Activated CD8-positive, alpha-beta memory T cell treated with anti-CD3 and anti-CD28 coated beads for 24 hours (primary cell): ENCODE data around the gene PLCG1.
A peak's percentile ranks its signal among the peaks of the same experiment; 100 is the strongest.

Experiments
- DNase-seq: peaks from one replicate; pipeline ENCODE4 v3.0.0-alpha.2; 2020

The PLCG1 gene

GRCh38 chr20:41182296-41183212, 45.2 kb downstream of the PLCG1 start:
- DNase-seq = peak; percentile 52

GRCh38 chr20:41183391-41183790, 46.0 kb downstream of the PLCG1 start:
- DNase-seq = peak; percentile 50

- DNase-seq = no peak
Measured at GRCh38 chr20:41183831-41184230, 46.5 kb downstream of the PLCG1 start.

- no peak for DNase-seq
Measured at GRCh38 chr20:41185013-41185757, 47.8 kb downstream of the PLCG1 start.

GRCh38 chr20:41187668-41188067, 50.3 kb downstream of the PLCG1 start:
- no peak for DNase-seq

GRCh38 chr20:41191562-41192500, 54.5 kb downstream of the PLCG1 start:
- DNase-seq = no peak

- no peak for DNase-seq
Measured at GRCh38 chr20:41192575-41192974, 55.2 kb downstream of the PLCG1 start.

- no peak for DNase-seq
Measured at GRCh38 chr20:41196653-41197225, 59.4 kb downstream of the PLCG1 start.

GRCh38 chr20:41198443-41198842, 61.1 kb downstream of the PLCG1 start:
- DNase-seq = no peak

GRCh38 chr20:41200446-41201202, 63.3 kb downstream of the PLCG1 start:
- DNase-seq = no peak

- no peak for DNase-seq
Measured at GRCh38 chr20:41201760-41202159, 64.4 kb downstream of the PLCG1 start.

- DNase-seq = no peak
Measured at GRCh38 chr20:41202426-41202825, 65.1 kb downstream of the PLCG1 start.

- DNase-seq = no peak
Measured at GRCh38 chr20:41203660-41204059, 66.3 kb downstream of the PLCG1 start.

- no peak for DNase-seq
Measured at GRCh38 chr20:41204304-41205265, 67.2 kb downstream of the PLCG1 start.

- no peak for DNase-seq
Measured at GRCh38 chr20:41205313-41205712, 68.0 kb downstream of the PLCG1 start.

- DNase-seq = no peak
Measured at GRCh38 chr20:41213150-41213820, 75.9 kb downstream of the PLCG1 start.

- no peak for DNase-seq
Measured at GRCh38 chr20:41214202-41214601, 76.9 kb downstream of the PLCG1 start.

GRCh38 chr20:41214666-41215065, 77.3 kb downstream of the PLCG1 start:
- DNase-seq = no peak

GRCh38 chr20:41217422-41217821, 80.1 kb downstream of the PLCG1 start:
- DNase-seq = no peak

- no peak for DNase-seq
Measured at GRCh38 chr20:41218466-41218865, 81.1 kb downstream of the PLCG1 start.
